ENCODE data around the gene ZNF217. TPM values are rescaled to one million over a fixed set of nuclear protein-coding genes. Genes with fewer than 3 reads are reported as not detected.
A peak's percentile ranks its signal among the peaks of the same experiment; 100 is the strongest.

ZNF217 gene
- total RNA-seq, 1 experiment from 2014 or later, result 27.0 TPM

DNA sequence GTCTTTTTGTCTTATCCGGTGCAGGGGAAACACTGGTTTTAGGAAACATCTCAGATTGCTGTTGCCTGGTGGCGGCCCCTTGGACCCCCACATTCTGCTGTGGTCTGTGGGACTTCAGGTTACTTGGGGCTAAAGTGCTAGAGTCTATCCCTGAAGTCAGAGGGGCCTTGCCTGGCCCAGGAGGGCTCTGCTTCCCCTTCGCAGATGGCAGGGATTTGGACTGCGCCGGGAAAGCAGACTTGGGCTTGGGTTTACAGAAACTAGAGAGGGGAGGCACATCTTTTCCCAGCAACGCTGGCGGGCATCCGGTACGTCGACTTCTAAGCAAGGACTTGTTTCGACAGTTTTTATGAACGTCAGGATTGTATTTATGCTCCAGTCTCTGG lies 17.5 kb downstream of the ZNF217 start:
- peaks cover 30% of the 10 kb centered on the region for H3K4me1 ChIP-seq (ENCODE audit: insufficient read depth, low read length, poor library complexity, severe bottlenecking)
- H3K9me3 ChIP-seq (ENCODE audit: low read depth, low read length, poor library complexity, severe bottlenecking), result no peaks in the 10 kb centered on the region
- no peak for DNase-seq (ENCODE audit: low spot score)
- TSS peak; percentile 12 for BruUV-seq (replicated peaks)
- no peak overlapping the region for H3K4me3 ChIP-seq (ENCODE audit: low read depth, low read length, poor library complexity, severe bottlenecking)
- intact Hi-C loops (cut with micrococcal nuclease; ENCODE audit: unreplicated experiment), result loop anchor here (5.0 to 10.0 kb wide), 2 partner anchors 486 to 619 kb away; no protein-coding TSS in a partner anchor
- H3K27me3 ChIP-seq (replicated peaks; ENCODE audit: insufficient read depth, low read depth, low read length, poor library complexity), result no peaks in the 10 kb centered on the region
- no peak overlapping the region for H3K27ac ChIP-seq (ENCODE audit: low read depth, low read length, poor library complexity, severe bottlenecking)
- H3K36me3 ChIP-seq (ENCODE audit: insufficient read depth, low read length, poor library complexity, severe bottlenecking), result peaks cover 75% of the 10 kb centered on the region
- no peak for TF ChIP-seq EZH2 (IDR thresholded peaks at IDR 0.05; ENCODE audit: borderline replicate concordance, low read depth, low read length, poor library complexity, severe bottlenecking)
- TF ChIP-seq CTCF (conservative IDR thresholded peaks at IDR 0.05; ENCODE audit: low read depth, low read length), result no peak
- POLR2A ChIA-PET (ENCODE audit: low non-redundant PET), result no interaction called here
- CTCF ChIA-PET, result no interaction called here

DNA sequence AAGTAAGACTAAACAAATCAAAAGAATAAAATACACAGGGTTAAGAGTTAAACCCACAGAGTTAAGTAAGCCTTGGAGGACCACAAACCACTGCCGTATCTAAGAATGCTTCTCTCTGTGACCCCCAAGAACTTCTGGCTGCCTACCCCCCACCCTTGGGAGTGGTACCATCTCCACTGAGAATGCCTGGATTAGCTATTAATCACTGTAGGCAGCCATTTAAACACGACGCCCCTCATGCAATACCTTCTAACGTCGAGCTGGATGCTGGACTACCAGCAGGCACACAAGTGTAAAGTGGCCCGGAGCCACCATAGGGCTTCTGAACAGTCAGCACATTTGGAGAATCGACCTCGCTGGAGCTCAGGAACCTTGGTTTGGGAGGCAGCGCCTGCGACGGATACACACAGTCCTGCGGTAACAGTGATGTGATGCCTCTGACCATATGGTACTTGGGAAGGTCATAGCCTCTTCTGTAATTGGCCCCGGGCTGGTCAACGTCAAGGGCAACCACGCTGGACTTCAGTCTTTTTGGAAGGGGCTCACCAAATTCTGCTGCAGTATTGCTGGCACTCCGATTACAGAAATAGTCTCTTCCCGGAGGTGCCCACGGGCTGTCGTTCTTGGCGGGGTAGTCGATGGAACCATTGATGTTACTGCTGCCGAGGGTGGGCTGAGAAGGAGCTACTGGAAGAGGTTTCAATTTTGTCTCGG lies 18.0 kb downstream of the ZNF217 start:
- Histone ChIP-seq H3K27me3 (replicated peaks; ENCODE audit: insufficient read depth, low read depth, low read length, poor library complexity) (no peaks in the 10 kb centered on the region), H3K9me3 (ENCODE audit: low read depth, low read length, poor library complexity, severe bottlenecking) (no peaks in the 10 kb centered on the region), H3K4me1 (ENCODE audit: insufficient read depth, low read length, poor library complexity, severe bottlenecking) (peaks cover 24% of the 10 kb centered on the region), H3K27ac (ENCODE audit: low read depth, low read length, poor library complexity, severe bottlenecking) (no peak overlapping the region), H3K4me3 (ENCODE audit: low read depth, low read length, poor library complexity, severe bottlenecking) (no peak overlapping the region), H3K36me3 (ENCODE audit: insufficient read depth, low read length, poor library complexity, severe bottlenecking) (peaks cover 75% of the 10 kb centered on the region)
- CTCF ChIA-PET, result interaction anchor here (1.3 kb wide), 1 partner anchor 364 kb away, joined by 4 read pairs; no protein-coding TSS in a partner anchor
- no TSS peak for BruUV-seq (replicated peaks)
- POLR2A ChIA-PET (ENCODE audit: low non-redundant PET), result no interaction called here
- TF ChIP-seq EZH2 (IDR thresholded peaks at IDR 0.05; ENCODE audit: borderline replicate concordance, low read depth, low read length, poor library complexity, severe bottlenecking) (no peak), CTCF (conservative IDR thresholded peaks at IDR 0.05; ENCODE audit: low read depth, low read length) (no peak)
- DNase-seq (ENCODE audit: low spot score), result no peak
- intact Hi-C loops (cut with micrococcal nuclease; ENCODE audit: unreplicated experiment), result loop anchor here (5.0 to 10.0 kb wide), 2 partner anchors 487 to 619 kb away; no protein-coding TSS in a partner anchor

DNA sequence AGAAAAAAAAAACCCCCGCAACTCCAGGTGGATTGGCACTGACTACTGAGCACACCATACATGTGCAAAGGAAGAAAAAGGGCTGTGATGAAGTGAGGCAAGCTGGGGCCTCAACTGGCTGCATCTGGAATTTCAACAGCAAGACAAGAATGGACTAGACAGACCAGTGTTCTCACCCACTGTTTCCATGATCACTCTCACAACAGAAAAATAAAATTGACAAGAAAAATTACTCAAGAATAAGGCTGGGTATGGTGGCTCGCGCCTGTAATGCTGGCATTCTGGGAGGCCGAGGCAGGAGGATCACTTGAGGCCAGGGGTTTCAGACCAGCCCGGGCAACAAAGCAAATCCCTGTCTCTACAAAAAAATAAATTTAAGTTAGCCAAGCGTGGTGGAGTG lies 18.8 kb downstream of the ZNF217 start:
- peaks cover 79% of the 10 kb centered on the region for H3K36me3 ChIP-seq (ENCODE audit: insufficient read depth, low read length, poor library complexity, severe bottlenecking)
- ChIA-PET CTCF (interaction anchor here (1.3 kb wide), 1 partner anchor 365 kb away, joined by 4 read pairs; no protein-coding TSS in a partner anchor), POLR2A (ENCODE audit: low non-redundant PET) (no interaction called here)
- H3K4me3 ChIP-seq (ENCODE audit: low read depth, low read length, poor library complexity, severe bottlenecking), result no peak overlapping the region
- H3K4me1 ChIP-seq (ENCODE audit: insufficient read depth, low read length, poor library complexity, severe bottlenecking), result peaks cover 17% of the 10 kb centered on the region
- DNase-seq (ENCODE audit: low spot score), result no peak
- TF ChIP-seq EZH2 (IDR thresholded peaks at IDR 0.05; ENCODE audit: borderline replicate concordance, low read depth, low read length, poor library complexity, severe bottlenecking) (no peak), CTCF (conservative IDR thresholded peaks at IDR 0.05; ENCODE audit: low read depth, low read length) (no peak)
- H3K9me3 ChIP-seq (ENCODE audit: low read depth, low read length, poor library complexity, severe bottlenecking), result no peaks in the 10 kb centered on the region
- no peak overlapping the region for H3K27ac ChIP-seq (ENCODE audit: low read depth, low read length, poor library complexity, severe bottlenecking)
- no TSS peak for BruUV-seq (replicated peaks)
- H3K27me3 ChIP-seq (replicated peaks; ENCODE audit: insufficient read depth, low read depth, low read length, poor library complexity), result no peaks in the 10 kb centered on the region
- intact Hi-C loops (cut with micrococcal nuclease; ENCODE audit: unreplicated experiment), result loop anchor here (5.0 to 10.0 kb wide), 2 partner anchors 487 to 620 kb away; no protein-coding TSS in a partner anchor

Data from A673 (cell line).